Tibial nerve (tissue), 4 donors: Measurements from ENCODE around the gene COL25A1.

ENCODE experiments used
- CTCF ChIP-seq, 5 experiments: fragments of 200-600 bp in 3 of 5; fragments of 450-650 bp in 2 of 5; sonication (generic) in 3 of 5; IDR thresholded peaks; one replicate each; pipeline ENCODE4 v1.5.1; 2016 to 2019; ENCODE audit warnings: antibody characterized with exemption in 5 of 5, mild to moderate bottlenecking in 3 of 5, moderate library complexity in 2 of 5
- EP300 ChIP-seq, 2 donors: sonication (generic); formaldehyde crosslinking; IDR thresholded peaks; one replicate each; pipeline ENCODE4 v1.6.1; 2017; ENCODE audit warnings: antibody characterized with exemption in 2 of 2, mild to moderate bottlenecking in 1 of 2
- POLR2A ChIP-seq, 2 donors: fragments of 450-650 bp; IDR thresholded peaks; one replicate each; pipeline ENCODE4 v1.6.1; 2017; ENCODE audit warnings: antibody characterized with exemption in 2 of 2, mild to moderate bottlenecking in 2 of 2, moderate library complexity in 2 of 2

DNA sequence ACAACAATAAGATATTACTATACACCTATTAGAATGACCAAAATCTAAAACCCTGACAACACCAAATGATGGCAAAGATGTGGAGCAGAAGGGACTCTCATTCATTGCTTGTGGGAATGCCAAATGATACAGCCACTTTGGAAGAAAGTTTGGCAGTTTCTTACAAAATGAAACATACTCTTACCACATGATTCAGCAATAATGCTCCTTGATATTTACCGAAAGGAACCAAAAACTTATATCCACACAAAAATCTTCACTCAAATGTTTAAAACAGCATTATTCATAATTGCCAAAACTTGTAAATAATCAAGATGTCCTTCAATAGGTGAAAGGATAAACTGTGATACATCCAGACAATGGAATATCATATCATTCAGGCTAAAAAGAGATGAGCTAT, 180.9 kb downstream of the COL25A1 start:
- no peak for TF ChIP-seq CTCF (IDR thresholded peaks at IDR 0.05)
- TF ChIP-seq EP300 (IDR thresholded peaks at IDR 0.05), result no peak
- TF ChIP-seq POLR2A (IDR thresholded peaks at IDR 0.05), result no peak
